Skeletal muscle cell (primary cell): ENCODE data around the gene SORCS3.

Experiments
- DNase-seq: peaks from one replicate; pipeline ENCODE4 v3.0.0-alpha.2; 2010; ENCODE audit warnings: low read depth
- H3K4me3 ChIP-seq: 2 replicates; pipeline ENCODE4 v1.5.1; 2011; ENCODE audit warnings: low read depth, mild to moderate bottlenecking, control low read depth, low read length, moderate library complexity

SORCS3 gene

GRCh38 chr10:105259201-105259600 is 618.1 kb downstream of the SORCS3 start:
- no peak for DNase-seq
- no peak overlapping the region for H3K4me3 ChIP-seq

GRCh38 chr10:105262666-105263065 is 621.6 kb downstream of the SORCS3 start:
- no peak for DNase-seq
- no peak overlapping the region for H3K4me3 ChIP-seq

GRCh38 chr10:105266966-105267539 is 626.0 kb downstream of the SORCS3 start:
- DNase-seq, result no peak

GRCh38 chr10:105268961-105269360 is 627.9 kb downstream of the SORCS3 start:
- no peak for DNase-seq
- no peak overlapping the region for H3K4me3 ChIP-seq

More at GRCh38 chr10:105266966-105267539, 626.0 kb downstream of the SORCS3 start:
- no peak overlapping the region for H3K4me3 ChIP-seq

GRCh38 chr10:105269689-105270088 is 628.6 kb downstream of the SORCS3 start:
- no peak overlapping the region for H3K4me3 ChIP-seq
- DNase-seq, result no peak

- DNase-seq, result no peak
- H3K4me3 ChIP-seq, result no peak overlapping the region
These were observed 633.5 kb downstream of the SORCS3 start for GRCh38 chr10:105274556-105275070.

GRCh38 chr10:105278439-105278838 is 637.3 kb downstream of the SORCS3 start:
- no peak for DNase-seq
- H3K4me3 ChIP-seq, result no peak overlapping the region

GRCh38 chr10:105279101-105279500 is 638.0 kb downstream of the SORCS3 start:
- no peak overlapping the region for H3K4me3 ChIP-seq
- no peak for DNase-seq

- H3K4me3 ChIP-seq, result no peak overlapping the region
- DNase-seq, result no peak
These were observed 639.8 kb downstream of the SORCS3 start for GRCh38 chr10:105280895-105281294.

- no peak for DNase-seq
- no peak overlapping the region for H3K4me3 ChIP-seq
These were observed 643.6 kb downstream of the SORCS3 start for GRCh38 chr10:105284476-105285215.

- H3K4me3 ChIP-seq, result no peak overlapping the region
- DNase-seq, result no peak
These were observed 646.9 kb downstream of the SORCS3 start for GRCh38 chr10:105288026-105288425.

GRCh38 chr10:105288613-105289012 is 647.5 kb downstream of the SORCS3 start:
- no peak for DNase-seq
- no peak overlapping the region for H3K4me3 ChIP-seq

GRCh38 chr10:105291571-105291970 is 650.5 kb downstream of the SORCS3 start:
- no peak for DNase-seq
- H3K4me3 ChIP-seq, result no peak overlapping the region

- H3K4me3 ChIP-seq, result no peak overlapping the region
- no peak for DNase-seq
These were observed 651.1 kb downstream of the SORCS3 start for GRCh38 chr10:105292236-105292635.
